NCI-H82 treated with DMSO at 0.1 percent for 48 hours (cell line): ENCODE data around the gene RSRC2.
"Not testable (repeated sequence)": the region's sequence is repeated elsewhere in the genome, so short reads cannot be mapped to it uniquely, and the experiment has no call there.

Experiments used
- DNase-seq: peaks from one replicate; lab custom pipeline; 2025; ENCODE audit not compliant: unreplicated experiment; lab: John Stamatoyannopoulos, UW

The RSRC2 gene

DNA sequence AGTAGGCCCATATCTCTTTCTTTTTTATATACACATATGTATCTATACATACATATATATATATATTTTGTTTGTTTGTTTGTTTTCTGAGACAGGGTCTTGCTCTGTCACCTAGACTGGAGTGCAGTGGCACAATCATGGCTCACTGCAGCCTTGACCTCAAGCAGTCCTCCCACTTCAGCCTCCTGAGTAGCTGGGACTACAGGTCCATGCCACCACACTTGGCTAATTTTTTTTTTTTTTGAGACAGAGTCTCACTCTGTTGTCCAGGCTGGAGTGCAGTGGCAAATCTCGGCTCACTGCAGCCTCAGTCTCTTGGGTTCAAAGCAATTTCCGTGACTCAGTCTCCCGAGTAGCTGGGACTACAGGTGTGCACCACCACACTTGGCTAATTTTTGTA, 38.9 kb downstream of the RSRC2 start:
- not testable (repeated sequence) for DNase-seq

DNA sequence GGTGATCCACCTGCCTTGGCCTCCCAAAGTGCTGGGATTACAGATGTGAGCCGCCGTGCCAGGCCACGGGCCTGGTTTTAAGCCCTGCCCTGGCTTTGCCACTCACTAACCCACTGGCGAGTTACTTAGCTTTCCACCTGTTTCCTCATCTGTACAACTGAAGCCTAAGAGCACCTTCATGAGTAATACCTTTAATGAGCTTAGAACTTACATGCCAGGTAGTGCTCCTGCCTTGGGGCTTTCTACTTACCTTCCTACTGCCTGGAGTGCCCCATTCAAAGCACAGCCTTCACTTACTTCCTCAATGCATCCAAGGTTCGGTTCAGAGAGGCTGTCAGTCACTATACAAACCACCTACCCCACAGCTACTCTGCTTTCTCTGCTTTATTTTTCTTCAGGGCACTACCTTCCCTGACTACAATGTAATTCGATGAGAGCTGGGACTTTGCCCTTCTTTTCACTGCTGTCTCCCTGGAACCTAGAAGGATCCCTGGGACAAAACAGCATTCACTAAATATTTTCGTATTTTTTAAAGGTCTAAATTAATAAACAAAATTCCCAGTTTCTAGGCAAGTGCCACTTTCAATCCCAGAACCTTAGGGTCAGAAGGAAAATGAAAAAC, 39.8 kb downstream of the RSRC2 start:
- DNase-seq = no peak

DNA sequence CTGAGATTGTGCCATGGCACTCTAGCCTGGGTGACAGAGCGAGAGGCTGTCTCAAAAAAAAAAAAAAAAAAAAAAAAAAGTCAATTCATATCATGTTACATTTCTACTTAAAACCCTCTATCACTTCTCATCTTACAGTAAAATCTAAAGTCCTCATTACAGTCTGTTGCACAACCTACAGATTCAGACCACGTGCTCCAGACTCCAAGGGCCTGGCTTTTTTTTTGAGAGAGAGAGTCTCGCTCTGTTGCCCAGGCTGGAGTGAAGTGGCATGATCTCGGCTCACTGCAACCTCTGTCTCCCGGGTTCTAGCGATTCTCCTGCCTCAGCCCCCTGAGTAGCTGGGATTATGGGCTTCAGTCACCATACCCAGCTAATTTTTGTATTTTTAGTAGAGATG, 40.4 kb downstream of the RSRC2 start:
- not testable (repeated sequence) for DNase-seq

DNA sequence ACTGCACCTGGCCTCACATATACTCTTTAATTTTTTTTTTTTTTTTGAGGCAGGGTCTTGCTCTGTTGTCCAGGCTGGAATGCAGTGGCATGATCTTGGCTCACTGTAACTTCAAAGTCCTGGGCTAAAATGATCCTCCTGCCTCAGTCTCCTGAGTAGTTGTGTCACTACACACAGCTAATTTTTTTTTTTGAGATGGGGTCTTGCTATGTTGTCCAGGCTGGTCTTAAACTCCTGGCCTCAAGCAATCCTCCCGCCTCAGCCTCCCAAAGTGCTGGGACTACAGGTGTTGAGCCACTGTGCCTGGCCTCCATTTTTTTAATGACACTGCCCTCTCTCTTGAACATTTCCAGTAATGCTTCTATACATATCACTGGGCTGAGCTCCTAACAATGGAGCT, 42.4 kb downstream of the RSRC2 start:
- DNase-seq = not testable (repeated sequence)

- no peak for DNase-seq
Observed at GRCh38 chr12:122483969-122484368, 42.8 kb downstream of the RSRC2 start.

GRCh38 chr12:122481861-122482260, 44.9 kb downstream of the RSRC2 start:
- no peak for DNase-seq

GRCh38 chr12:122480753-122481152, 46.0 kb downstream of the RSRC2 start:
- DNase-seq = no peak

DNA sequence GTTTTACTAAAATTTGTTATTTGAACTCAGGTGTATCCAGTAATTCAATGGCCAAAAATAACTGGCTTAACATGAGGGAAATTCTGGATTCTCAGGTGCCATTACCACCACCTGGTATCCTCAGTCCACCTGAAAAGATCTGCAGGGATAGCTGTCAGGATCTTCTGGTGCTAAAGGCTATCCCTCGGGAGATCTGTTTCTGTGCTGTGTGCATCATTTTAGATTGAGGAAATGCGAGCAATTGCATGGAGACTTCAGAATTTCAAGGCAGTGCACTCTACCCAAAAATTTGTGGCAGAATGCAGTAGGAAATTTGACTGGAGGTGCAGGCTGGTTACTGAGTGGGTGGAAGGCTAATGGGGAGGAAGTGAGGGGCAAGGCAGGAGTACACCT, 52.4 kb downstream of the RSRC2 start:
- no peak for DNase-seq

DNA sequence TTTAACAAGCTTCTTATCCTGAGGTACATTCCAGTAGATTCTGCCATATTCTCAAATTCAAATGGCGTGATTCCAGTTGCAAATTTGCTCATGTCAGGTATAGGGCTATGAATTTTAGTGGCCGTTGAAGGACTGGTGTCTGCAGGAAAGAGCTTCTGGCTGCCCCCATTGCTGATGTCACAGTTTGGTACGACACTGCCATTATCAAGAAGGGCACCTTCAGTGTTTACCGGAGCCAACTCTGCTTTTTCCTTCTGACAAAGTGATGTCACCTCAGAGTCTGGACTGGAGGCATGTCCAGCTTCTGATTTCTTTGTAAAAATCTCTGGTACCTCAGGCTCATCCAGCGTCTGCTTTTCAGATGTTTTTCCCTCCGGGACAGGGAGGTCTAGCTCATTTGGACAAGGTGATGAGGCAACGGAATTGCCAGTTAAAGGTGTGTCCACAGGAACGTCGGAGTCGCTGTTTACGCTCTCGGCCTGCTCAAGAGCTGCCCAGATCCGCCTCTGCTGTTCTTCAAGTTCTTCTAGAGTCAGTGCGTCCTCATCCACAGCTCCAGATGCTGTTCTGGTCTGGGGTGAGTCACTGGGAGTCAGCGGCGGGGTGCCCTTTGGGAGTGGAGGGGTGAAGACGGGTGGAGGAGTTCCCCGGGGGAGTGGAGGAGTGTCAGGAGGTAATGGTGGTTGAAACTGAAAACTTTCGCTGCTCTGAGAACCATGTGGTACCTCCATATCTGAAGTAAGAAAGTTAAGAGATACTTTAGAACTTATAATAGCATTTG, 53.0 kb downstream of the RSRC2 start:
- DNase-seq = no peak

GRCh38 chr12:122471324-122472226, 55.2 kb downstream of the RSRC2 start:
- peak; percentile 22 for DNase-seq

DNA sequence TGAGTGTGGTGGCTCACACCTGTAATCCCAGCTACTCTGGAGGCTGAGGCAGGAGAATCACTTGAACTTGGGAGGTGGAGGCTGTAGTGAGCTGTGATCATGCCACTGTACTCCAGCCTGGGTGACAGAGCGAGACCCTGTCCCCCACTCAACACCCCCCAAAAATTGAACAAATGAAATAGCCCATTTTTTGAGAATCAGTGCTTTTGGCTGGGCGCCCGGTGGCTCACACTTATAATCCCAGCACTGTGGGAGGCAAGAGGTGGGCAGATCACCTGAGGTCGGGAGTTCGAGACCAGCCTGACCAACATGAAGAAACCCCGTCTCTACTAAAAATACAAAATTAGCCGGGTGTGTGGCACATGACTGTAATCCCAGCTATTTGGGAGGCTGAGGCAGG, 56.2 kb downstream of the RSRC2 start:
- not testable (repeated sequence) for DNase-seq

DNA sequence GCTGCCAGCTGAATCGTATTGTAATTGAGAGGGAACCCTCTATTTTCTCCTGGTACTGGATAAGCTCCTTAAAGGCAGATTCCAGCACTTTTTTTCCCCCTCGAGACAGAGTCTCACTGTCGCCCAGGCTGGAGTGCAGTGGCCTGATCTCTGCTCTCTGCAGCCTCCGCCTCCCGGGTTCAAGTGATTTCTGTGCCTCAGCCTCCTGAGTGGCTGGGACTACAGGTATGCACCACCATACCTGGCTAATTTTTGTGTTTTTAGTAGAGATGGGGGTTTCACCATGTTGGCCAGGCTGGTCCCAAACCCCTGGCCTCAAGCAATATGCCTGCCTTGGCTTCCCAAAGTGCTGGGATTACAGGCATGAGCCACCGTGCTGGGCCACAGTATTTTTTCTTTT, 56.9 kb downstream of the RSRC2 start:
- DNase-seq = peak; percentile 11

- no peak for DNase-seq
Observed at GRCh38 chr12:122467983-122468382, 58.8 kb downstream of the RSRC2 start.

DNA sequence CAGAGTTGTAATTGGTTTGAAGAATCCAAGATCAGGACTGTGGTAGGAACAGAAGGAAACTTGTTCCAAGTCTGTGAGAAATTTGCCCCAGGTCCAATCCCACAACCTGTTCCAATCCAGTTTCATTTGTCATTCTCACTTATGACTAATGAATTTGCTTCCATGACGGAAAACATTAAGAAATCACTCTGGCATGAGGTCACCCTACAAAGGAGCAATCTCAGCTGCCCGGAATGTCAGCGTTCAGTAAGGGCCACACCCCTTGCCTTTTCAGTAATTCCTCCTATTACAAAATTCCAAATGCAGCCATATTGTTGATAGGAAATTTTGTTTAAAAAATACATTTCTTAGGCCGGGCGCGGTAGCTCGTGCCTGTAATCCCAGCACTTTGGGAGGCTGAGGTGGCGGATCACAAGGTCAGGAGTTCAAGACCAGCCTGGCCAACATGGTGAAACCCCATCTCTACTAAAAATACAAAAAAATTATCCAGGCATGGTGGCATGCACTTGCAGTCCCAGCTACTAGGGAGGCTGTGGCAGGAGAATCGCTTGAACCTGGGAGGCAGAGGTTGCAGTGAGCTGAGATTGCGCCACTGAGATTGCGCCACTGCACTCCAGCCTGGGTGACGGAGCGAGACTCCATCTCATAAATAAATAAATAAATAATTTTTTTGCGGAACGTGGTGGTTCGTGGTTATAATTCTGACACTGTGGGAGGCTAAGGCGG, 62.3 kb downstream of the RSRC2 start:
- not testable (repeated sequence) for DNase-seq

GRCh38 chr12:122460641-122461040, 66.1 kb downstream of the RSRC2 start:
- DNase-seq = no peak

DNA sequence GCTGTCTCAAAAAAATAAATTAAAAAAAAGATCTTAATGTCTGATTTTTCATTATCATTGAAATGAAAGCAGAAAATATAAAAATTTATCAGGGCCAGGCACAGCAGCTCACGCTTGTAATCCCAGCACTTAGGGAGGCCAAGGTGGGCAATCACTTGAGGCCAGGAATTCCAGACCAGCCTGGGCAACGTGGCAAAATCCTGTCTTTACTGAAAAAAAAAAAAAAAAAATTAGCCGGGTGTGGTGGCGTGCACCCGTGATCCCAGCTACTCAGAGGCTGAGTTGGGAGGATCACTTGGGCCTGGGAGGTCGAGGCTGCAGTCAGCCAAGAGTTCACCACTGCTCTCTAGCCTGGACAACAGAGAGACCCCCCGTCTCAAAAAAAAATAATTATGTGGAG, 66.7 kb downstream of the RSRC2 start:
- DNase-seq = no peak

GRCh38 chr12:122459211-122459610, 67.5 kb downstream of the RSRC2 start:
- no peak for DNase-seq

GRCh38 chr12:122458105-122459035, 68.4 kb downstream of the RSRC2 start:
- DNase-seq = no peak

GRCh38 chr12:122457627-122458026, 69.1 kb downstream of the RSRC2 start:
- DNase-seq = no peak

DNA sequence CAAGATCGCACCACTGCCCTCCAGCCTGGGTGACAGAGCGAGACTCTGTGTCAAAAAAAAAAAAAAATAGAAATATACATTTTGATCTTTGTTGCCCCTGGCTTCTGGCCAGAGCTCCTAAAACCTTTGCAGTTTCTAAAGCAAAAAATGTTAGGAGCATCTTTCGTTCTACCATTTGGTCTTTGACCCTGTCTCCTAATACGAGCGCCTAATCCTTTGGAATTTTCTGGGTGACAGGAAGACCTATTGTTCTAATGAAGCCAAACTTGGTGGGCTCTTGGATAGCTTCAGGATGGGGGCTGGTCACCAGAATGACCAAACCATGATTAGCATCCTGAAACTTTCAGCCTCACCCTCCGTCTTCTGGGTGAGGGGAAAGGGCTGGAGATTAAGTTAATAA, 72.0 kb downstream of the RSRC2 start:
- DNase-seq = no peak
